HG03354 (cell line): ENCODE results near the gene NUDT8.
"Not testable (repeated sequence)": the region's sequence is repeated elsewhere in the genome, so short reads cannot be mapped to it uniquely, and the experiment has no call there.

Experiments
- ATAC-seq: cut with Tn5 transposase; IDR thresholded peaks from one replicate; pipeline ENCODE4 v1.9.1; 2021; ENCODE audit warnings: mild to moderate bottlenecking; ENCODE audit not compliant: unreplicated experiment, poor library complexity, severe bottlenecking

NUDT8 gene

GRCh38 chr11:67631853-67632174 lies 2.1 kb upstream of the NUDT8 start:
- ATAC-seq = no peak

- ATAC-seq = no peak
Observed at GRCh38 chr11:67631411-67631810, 1.7 kb upstream of the NUDT8 start.

- ATAC-seq = no peak
Observed at GRCh38 chr11:67630943-67631331, 1.2 kb upstream of the NUDT8 start.

GRCh38 chr11:67630228-67630942 lies 648 bp upstream of the NUDT8 start:
- peak; percentile 71 for ATAC-seq

GRCh38 chr11:67628710-67629385 lies 889 bp downstream of the NUDT8 start:
- ATAC-seq = no peak

- ATAC-seq = no peak
Observed at GRCh38 chr11:67627812-67628624, 1.7 kb downstream of the NUDT8 start.

- no peak for ATAC-seq
Observed at GRCh38 chr11:67627441-67627811, 2.3 kb downstream of the NUDT8 start.

GRCh38 chr11:67626970-67627369 lies 2.8 kb downstream of the NUDT8 start:
- no peak for ATAC-seq

- ATAC-seq = not testable (repeated sequence)
Observed at GRCh38 chr11:67626131-67626833, 3.5 kb downstream of the NUDT8 start.

- not testable (repeated sequence) for ATAC-seq
Observed at GRCh38 chr11:67623795-67624194, 5.9 kb downstream of the NUDT8 start.

- not testable (repeated sequence) for ATAC-seq
Observed at GRCh38 chr11:67622905-67623304, 6.8 kb downstream of the NUDT8 start.

GRCh38 chr11:67621928-67622327 lies 7.8 kb downstream of the NUDT8 start:
- not testable (repeated sequence) for ATAC-seq

- ATAC-seq = not testable (repeated sequence)
Observed at GRCh38 chr11:67620621-67621020, 9.1 kb downstream of the NUDT8 start.

GRCh38 chr11:67619683-67620618 lies 9.8 kb downstream of the NUDT8 start:
- ATAC-seq = not testable (repeated sequence)

- ATAC-seq = not testable (repeated sequence)
Observed at GRCh38 chr11:67618901-67619659, 10.7 kb downstream of the NUDT8 start.

GRCh38 chr11:67617243-67617953 lies 12.3 kb downstream of the NUDT8 start:
- ATAC-seq = no peak

- ATAC-seq = no peak
Observed at GRCh38 chr11:67616431-67617242, 13.1 kb downstream of the NUDT8 start.
